GM12874 (cell line): Measurements from ENCODE around the gene CASKIN2.

Source experiments
- TF ChIP-seq, protein P1 (sequence below): IDR thresholded peaks from 2 replicates; pipeline ENCODE4 v1.5.1; 2011; ENCODE audit warnings: low read depth, mild to moderate bottlenecking, control low read depth, low read length, moderate library complexity; ENCODE audit not compliant: insufficient read depth

Gene CASKIN2

DNA sequence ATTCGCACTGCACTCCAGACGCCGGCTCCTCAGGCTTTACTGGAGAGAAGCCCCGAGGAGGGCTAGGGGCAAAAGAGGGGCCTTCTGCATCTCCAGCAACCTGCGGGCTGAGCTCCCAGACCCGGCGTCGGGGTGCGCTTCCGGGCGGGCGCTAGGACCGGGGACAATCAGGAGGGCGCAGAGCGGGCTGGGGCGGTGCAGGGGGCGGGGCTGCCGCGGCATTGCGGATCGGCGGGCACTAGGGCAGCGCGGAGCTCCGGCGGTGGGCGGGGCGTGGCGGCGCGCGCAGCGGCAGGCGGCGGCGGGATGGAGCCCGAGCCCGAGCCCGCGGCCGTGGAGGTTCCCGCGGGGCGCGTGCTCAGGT is 900 bp upstream of the CASKIN2 start, which contains the start of gene TSEN54:
Gene TSEN54, plus strand, starts transcription at position 274 of the 364 bp plus-strand sequence. Its CDS starts 33 bp downstream, at position 307.
- TF ChIP-seq, protein P1, sequence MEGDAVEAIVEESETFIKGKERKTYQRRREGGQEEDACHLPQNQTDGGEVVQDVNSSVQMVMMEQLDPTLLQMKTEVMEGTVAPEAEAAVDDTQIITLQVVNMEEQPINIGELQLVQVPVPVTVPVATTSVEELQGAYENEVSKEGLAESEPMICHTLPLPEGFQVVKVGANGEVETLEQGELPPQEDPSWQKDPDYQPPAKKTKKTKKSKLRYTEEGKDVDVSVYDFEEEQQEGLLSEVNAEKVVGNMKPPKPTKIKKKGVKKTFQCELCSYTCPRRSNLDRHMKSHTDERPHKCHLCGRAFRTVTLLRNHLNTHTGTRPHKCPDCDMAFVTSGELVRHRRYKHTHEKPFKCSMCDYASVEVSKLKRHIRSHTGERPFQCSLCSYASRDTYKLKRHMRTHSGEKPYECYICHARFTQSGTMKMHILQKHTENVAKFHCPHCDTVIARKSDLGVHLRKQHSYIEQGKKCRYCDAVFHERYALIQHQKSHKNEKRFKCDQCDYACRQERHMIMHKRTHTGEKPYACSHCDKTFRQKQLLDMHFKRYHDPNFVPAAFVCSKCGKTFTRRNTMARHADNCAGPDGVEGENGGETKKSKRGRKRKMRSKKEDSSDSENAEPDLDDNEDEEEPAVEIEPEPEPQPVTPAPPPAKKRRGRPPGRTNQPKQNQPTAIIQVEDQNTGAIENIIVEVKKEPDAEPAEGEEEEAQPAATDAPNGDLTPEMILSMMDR = no peak

DNA sequence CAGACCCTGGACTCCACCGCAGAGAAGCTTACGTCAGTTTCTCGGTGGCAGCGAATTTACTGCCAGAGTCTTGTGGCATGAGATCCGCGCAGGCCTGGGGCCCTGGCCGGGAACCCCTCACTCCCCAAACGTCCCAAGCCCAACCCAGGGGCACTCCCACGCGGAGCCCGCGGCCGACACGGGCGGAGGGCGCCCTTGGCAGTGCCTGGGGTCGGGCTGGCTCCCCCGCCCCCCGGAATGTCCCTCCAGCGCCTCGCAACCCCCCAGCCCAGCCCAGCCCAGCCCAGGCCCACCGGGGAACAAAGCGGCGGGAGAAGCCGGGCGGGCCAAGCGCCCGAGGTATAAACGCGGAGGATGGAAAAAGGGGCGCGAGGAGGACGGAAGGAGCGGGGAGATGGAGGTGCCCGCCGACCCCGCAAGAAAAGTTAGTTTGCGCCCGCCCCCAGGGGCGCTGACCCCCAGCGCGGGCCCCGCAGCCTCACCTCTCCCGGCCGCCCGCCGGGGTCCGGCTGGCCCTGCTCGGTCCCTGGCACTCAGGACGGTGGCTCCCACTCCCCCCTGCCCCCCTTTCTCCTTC is 330 bp downstream of the CASKIN2 start:
- TF ChIP-seq, protein P1 = no peak

GRCh38 chr17:75514299-75514918 is 928 bp downstream of the CASKIN2 start:
- TF ChIP-seq, protein P1 = no peak

- TF ChIP-seq, protein P1 = no peak
Measured at GRCh38 chr17:75513641-75514000, 1.7 kb downstream of the CASKIN2 start.

GRCh38 chr17:75512926-75513640 is 2.3 kb downstream of the CASKIN2 start:
- TF ChIP-seq, protein P1 = no peak

DNA sequence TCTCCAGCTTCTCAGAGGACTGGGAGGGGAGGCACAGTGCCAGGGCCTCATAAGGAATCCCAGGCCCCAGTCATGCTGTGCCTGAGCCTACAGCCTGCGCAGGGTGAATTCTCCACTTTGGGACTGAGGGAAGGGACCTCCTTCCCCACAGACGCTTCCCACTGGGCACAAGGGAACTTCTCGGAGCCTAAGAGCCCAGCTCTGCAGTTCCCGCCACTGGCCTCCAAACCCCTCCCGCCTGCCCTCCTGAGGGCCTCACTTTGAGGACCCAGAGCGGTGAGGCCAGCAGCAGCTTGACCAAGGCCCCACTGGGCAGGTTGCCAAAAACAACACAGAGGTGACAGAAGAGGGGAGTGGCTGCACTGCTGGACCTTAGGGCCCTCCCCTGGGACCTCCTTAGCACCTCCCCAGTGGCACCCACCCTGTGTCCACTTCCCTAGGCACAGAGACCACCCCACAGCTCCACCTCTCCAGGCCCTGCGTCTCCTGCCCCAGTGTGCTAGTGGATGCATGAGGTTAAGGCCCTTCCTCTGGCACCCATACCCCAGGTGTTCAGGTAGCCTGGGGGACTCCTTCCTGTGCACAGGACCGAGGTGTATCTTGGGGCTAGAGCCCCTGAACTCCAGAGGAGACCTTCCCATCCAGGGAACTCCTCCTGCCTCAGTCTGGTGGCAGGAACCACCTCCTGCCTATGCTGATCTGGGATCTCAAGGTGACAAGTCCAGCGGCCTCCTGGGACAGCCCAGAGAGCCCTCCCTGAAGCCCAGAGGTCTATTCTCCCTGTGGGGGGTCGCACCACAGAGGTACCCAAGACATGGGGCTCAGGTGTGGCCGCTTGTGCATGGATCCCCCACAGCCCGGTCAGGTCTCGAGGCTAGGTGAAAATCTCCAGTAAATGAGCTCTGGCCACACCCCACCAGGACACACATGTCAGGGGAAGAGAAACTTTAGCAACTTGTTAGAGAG is 3.4 kb downstream of the CASKIN2 start:
- TF ChIP-seq, protein P1 = no peak

DNA sequence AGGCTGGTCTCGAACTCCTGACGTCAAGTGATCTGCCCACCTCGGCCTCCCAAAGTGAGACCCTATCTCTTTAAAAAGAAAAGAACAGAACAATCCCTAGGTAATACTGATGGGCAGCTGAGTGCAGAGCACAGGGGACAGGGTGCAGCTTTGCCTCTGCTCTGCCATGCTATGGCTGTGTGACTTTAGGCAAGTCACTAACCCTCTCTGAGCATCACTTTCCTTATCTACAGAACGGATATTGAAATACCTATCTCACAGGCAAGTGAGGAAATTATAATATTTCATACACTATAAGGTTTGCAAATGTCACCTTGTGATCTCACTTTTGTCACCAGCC is 4.1 kb downstream of the CASKIN2 start:
- TF ChIP-seq, protein P1 = no peak
